Measurements from ENCODE around the gene HNRNPL. TPM values are rescaled to one million over a fixed set of nuclear protein-coding genes. Genes with fewer than 3 reads are reported as not detected.

Gene HNRNPL
- 100 to 1,000 TPM; 173 to 180 (median 174) TPM for total RNA-seq

DNA sequence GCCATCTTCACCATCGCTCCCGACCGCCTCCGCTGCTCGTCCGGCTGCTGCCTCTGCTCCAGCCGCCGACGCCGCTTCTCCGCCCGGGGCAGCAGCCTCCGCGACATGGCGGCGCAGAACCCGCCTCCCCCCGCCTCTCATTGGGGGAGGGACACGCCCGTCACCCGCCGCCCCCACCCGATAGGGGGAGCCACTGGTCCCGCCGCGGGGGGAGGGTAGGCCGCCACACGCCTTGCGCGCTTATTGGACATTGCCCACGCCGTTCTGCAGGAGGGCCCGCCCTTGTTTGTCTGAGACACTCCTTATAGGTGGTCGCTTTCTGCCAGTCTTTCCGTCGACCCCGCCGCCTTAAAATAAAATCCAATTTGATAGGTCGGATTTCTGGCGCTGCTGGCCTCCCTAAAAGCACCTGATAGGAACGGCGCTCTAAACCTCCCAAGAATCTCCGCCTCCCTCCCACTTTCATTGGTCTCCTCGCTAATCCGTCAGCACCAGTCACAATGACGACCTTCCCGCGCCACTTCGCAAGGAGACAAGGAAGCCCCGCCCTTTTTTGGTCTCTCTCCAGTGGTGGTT is at the start of gene HNRNPL:
Gene HNRNPL (minus strand): TSS at position 127 of the 576 bp plus-strand sequence. CDS start 20 bp downstream, at position 107.
- no peaks in the 10 kb centered on the region for H3K9me3 ChIP-seq
- H3K27ac ChIP-seq: peak within 1 kb of the TSS; percentile 98 to 100 (median 100)
- peak; percentile 84 for ATAC-seq
- peaks cover 0 to 31% of the 10 kb centered on the region in 2 donors for H3K36me3 ChIP-seq
- no peaks in the 10 kb centered on the region for H3K27me3 ChIP-seq
- WGBS, 2 donors (ENCODE audit: low coverage in 1 of 2): 0% methylated on average over 3 of the region's 50 CpGs; no CpG with 5 or more reads in 1 of the 2 donors
- peaks cover 0 to 61% (median 19%) of the 10 kb centered on the region in 3 donors for H3K4me1 ChIP-seq
- TF ChIP-seq POLR2AphosphoS5 (IDR thresholded peaks at IDR 0.05) (peak; percentile 97), EP300 (IDR thresholded peaks at IDR 0.05) (no peak), POLR2A (IDR thresholded peaks at IDR 0.05) (peak; percentile 96 to 98)
- TF ChIP-seq, protein P1, sequence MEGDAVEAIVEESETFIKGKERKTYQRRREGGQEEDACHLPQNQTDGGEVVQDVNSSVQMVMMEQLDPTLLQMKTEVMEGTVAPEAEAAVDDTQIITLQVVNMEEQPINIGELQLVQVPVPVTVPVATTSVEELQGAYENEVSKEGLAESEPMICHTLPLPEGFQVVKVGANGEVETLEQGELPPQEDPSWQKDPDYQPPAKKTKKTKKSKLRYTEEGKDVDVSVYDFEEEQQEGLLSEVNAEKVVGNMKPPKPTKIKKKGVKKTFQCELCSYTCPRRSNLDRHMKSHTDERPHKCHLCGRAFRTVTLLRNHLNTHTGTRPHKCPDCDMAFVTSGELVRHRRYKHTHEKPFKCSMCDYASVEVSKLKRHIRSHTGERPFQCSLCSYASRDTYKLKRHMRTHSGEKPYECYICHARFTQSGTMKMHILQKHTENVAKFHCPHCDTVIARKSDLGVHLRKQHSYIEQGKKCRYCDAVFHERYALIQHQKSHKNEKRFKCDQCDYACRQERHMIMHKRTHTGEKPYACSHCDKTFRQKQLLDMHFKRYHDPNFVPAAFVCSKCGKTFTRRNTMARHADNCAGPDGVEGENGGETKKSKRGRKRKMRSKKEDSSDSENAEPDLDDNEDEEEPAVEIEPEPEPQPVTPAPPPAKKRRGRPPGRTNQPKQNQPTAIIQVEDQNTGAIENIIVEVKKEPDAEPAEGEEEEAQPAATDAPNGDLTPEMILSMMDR (IDR thresholded peaks at IDR 0.05): peak in 3 of 4 experiments; percentile 37 to 50 (median 42)
- peak within 1 kb of the TSS; percentile 89 to 99 for H3K4me3 ChIP-seq

DNA sequence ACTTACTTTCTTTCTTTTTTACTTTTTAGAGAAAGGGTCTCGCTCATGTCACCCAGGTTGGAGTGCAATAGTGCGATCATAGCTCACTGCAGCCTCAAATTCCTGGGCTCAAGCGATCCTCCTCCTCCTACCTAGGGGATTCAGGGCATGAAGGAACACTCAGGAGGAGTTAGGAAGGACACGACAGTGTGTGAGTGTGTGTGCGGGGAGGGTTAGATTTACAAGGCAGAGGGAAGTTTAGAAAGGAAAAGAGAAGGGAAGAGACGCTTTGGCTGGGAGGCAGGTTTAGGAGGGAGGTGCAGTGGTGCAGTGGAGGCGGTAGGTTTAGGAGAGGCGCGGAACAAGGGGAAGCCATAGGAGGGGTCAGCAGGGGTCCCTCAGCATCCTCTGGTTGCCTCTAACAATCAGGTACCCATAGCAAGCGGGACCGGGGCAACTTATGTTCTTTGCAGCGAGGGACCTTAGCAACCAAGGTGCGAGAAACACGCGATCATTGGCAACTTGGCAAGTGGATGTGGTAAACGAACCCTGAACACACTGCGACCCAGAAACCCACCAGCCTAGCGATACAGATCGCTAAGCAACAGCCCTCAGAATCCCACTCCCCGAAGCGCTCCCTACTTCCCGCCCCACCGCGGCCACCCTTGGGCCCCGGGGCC is 49.1 kb upstream of the HNRNPL start:
- Histone ChIP-seq H3K27ac (peak overlapping the region; percentile 69 to 92 (median 91)), H3K27me3 (no peaks in the 10 kb centered on the region), H3K4me3 (peak overlapping the region; percentile 73 to 79), H3K9me3 (no peaks in the 10 kb centered on the region), H3K36me3 (peaks cover 0 to 4% of the 10 kb centered on the region in 2 donors), H3K4me1 (peaks cover 0 to 55% (median 23%) of the 10 kb centered on the region in 3 donors)
- TF ChIP-seq, protein P1 (IDR thresholded peaks at IDR 0.05): no peak
- TF ChIP-seq POLR2A (IDR thresholded peaks at IDR 0.05) (no peak), POLR2AphosphoS5 (IDR thresholded peaks at IDR 0.05) (no peak), EP300 (IDR thresholded peaks at IDR 0.05) (no peak)
- no peak for ATAC-seq
- WGBS, 2 donors (ENCODE audit: low coverage in 1 of 2): 0 to 7% methylated on average over 7 to 8 of the region's 25 CpGs

DNA sequence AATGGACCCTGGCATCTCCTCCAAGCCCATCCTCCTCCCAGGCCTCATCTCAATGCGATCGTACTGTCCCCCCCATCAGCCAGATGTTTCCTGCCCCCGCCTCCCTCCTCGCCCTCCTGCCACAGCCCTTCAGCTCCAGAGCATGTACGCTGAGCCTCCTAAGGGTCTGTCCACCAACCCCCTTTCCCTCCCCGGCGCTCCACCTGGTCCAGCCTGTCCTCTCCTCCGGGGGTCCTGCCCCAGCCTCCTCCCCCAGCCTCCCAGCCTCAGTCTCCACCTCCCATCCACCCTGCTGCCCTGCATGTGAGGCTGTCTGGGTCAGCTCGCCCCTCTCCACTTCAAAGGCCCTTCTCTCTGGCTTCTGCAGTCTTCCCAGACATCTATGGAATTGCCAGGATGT is 45.2 kb upstream of the HNRNPL start:
- ATAC-seq: no peak
- H3K4me1 ChIP-seq: peaks cover 0 to 48% (median 19%) of the 10 kb centered on the region in 3 donors
- WGBS, 2 donors (ENCODE audit: low coverage in 1 of 2): 60 to 71% methylated on average over 6 to 7 of the region's 9 CpGs
- peaks cover 0 to 42% of the 10 kb centered on the region in 2 donors for H3K36me3 ChIP-seq
- no peak for TF ChIP-seq POLR2AphosphoS5 (IDR thresholded peaks at IDR 0.05)
- no peak for TF ChIP-seq POLR2A (IDR thresholded peaks at IDR 0.05)
- TF ChIP-seq, protein P1 (IDR thresholded peaks at IDR 0.05): no peak
- no peak for TF ChIP-seq EP300 (IDR thresholded peaks at IDR 0.05)
- no peak overlapping the region for H3K4me3 ChIP-seq
- H3K27me3 ChIP-seq: no peaks in the 10 kb centered on the region
- H3K27ac ChIP-seq: no peak overlapping the region
- H3K9me3 ChIP-seq: no peaks in the 10 kb centered on the region

DNA sequence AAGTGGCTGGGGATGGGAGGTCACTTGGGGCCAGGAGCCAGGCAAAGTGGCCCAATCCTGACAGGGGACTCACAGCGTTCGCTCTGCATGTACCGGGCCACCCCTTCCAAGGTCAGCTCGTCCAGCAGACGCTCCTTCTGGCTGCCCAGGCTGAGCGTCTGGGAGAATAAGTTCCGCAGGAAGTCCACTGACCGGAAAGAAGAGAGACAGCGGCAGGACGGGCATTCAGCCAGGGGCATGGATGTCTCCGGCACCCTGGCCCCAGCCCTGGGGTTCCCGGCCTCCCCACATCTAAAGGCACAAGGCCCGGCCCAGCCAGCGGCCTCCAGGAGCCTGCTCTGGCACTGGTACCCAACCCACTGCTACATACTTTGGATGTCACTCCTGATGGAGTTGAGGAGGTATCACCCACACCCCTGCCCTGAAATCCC is 43.6 kb upstream of the HNRNPL start:
- TF ChIP-seq POLR2AphosphoS5 (IDR thresholded peaks at IDR 0.05) (no peak), POLR2A (IDR thresholded peaks at IDR 0.05) (no peak), EP300 (IDR thresholded peaks at IDR 0.05) (no peak)
- TF ChIP-seq, protein P1 (IDR thresholded peaks at IDR 0.05): no peak
- H3K27ac ChIP-seq: peak overlapping the region in 1 of 4 donors; percentile 30
- no peaks in the 10 kb centered on the region for H3K27me3 ChIP-seq
- no peaks in the 10 kb centered on the region for H3K9me3 ChIP-seq
- no peak for ATAC-seq
- H3K36me3 ChIP-seq: peaks cover 0 to 58% of the 10 kb centered on the region in 2 donors
- no peak overlapping the region for H3K4me3 ChIP-seq
- peaks cover 0 to 43% (median 14%) of the 10 kb centered on the region in 3 donors for H3K4me1 ChIP-seq
- WGBS, 2 donors (ENCODE audit: low coverage in 1 of 2): 98% methylated on average over 7 of the region's 14 CpGs; no CpG with 5 or more reads in 1 of the 2 donors
